GM21576 (cell line): ENCODE measurements around the gene ARHGEF1.

Experiments used
- ATAC-seq: cut with Tn5 transposase; IDR thresholded peaks from one replicate; pipeline ENCODE4 v1.9.1; 2021; ENCODE audit warnings: mild to moderate bottlenecking, moderate library complexity; ENCODE audit not compliant: unreplicated experiment

ARHGEF1 gene

GRCh38 chr19:41947091-41947490 is 64.1 kb downstream of the ARHGEF1 start:
- no peak for ATAC-seq

GRCh38 chr19:41951686-41952172 is 68.7 kb downstream of the ARHGEF1 start:
- no peak for ATAC-seq

- no peak for ATAC-seq
Observed at GRCh38 chr19:41955521-41955920, 72.5 kb downstream of the ARHGEF1 start.

GRCh38 chr19:41956621-41957020 is 73.6 kb downstream of the ARHGEF1 start:
- ATAC-seq, result no peak
